Central memory CD8-positive, alpha-beta T cell (primary cell): Measurements from ENCODE around the gene ZCCHC8.
"Not testable (repeated sequence)": the region's sequence is repeated elsewhere in the genome, so short reads cannot be mapped to it uniquely, and the experiment has no call there.

Experiments
- ATAC-seq: fragments of 150-1000 bp; cut with Tn5 transposase; replicated peaks from 2 replicates; pipeline ENCODE4 v1.10.0; 2022; ENCODE audit warnings: mild to moderate bottlenecking, moderate FRiP score, moderate number of reproducible peaks; ENCODE audit not compliant: poor library complexity, severe bottlenecking; ENCODE audit errors: extremely low read depth
- DNase-seq, 2 donors: peaks; one replicate each; pipeline ENCODE4 v3.0.0; 2021; ENCODE audit warnings: low spot score in 2 of 2
- H3K27ac Mint-ChIP-seq: one replicate; pipeline ENCODE4 v1.8.0; 2022; ENCODE audit warnings: low read depth, mild to moderate bottlenecking, moderate library complexity, mixed read lengths
- H3K27me3 Mint-ChIP-seq: one replicate; pipeline ENCODE4 v1.8.0; 2022; ENCODE audit warnings: mixed read lengths
- H3K36me3 Mint-ChIP-seq: one replicate; pipeline ENCODE4 v1.8.0; 2022; ENCODE audit warnings: mild to moderate bottlenecking, moderate library complexity, mixed read lengths; ENCODE audit not compliant: insufficient read depth
- H3K4me1 Mint-ChIP-seq: one replicate; pipeline ENCODE4 v1.8.0; 2022; ENCODE audit warnings: mixed read lengths
- H3K4me3 Mint-ChIP-seq: one replicate; pipeline ENCODE4 v1.8.0; 2022; ENCODE audit warnings: mild to moderate bottlenecking, moderate library complexity, mixed read lengths
- H3K9me3 Mint-ChIP-seq: one replicate; pipeline ENCODE4 v1.8.0; 2022; ENCODE audit warnings: mixed read lengths

The ZCCHC8 gene

GRCh38 chr12:122459211-122459610 lies 41.5 kb downstream of the ZCCHC8 start:
- ATAC-seq (no peak), DNase-seq (no peak)
- H3K36me3 Mint-ChIP-seq = no peaks in the 10 kb centered on the region
- peaks cover 6% of the 10 kb centered on the region for H3K4me1 Mint-ChIP-seq
- no peaks in the 10 kb centered on the region for H3K27me3 Mint-ChIP-seq
- H3K4me3 Mint-ChIP-seq = no peak overlapping the region
- no peaks in the 10 kb centered on the region for H3K9me3 Mint-ChIP-seq
- no peak overlapping the region for H3K27ac Mint-ChIP-seq

- peak overlapping the region; percentile 38 for H3K27ac Mint-ChIP-seq
- H3K4me3 Mint-ChIP-seq = no peak overlapping the region
- no peaks in the 10 kb centered on the region for H3K27me3 Mint-ChIP-seq
- DNase-seq (no peak), ATAC-seq (no peak)
- peaks cover 14% of the 10 kb centered on the region for H3K4me1 Mint-ChIP-seq
- H3K36me3 Mint-ChIP-seq = peaks cover 2% of the 10 kb centered on the region
- no peaks in the 10 kb centered on the region for H3K9me3 Mint-ChIP-seq
Observed at GRCh38 chr12:122458105-122459035, 42.4 kb downstream of the ZCCHC8 start.

- Mint-ChIP-seq H3K27ac (peak overlapping the region; percentile 38), H3K4me3 (no peak overlapping the region), H3K4me1 (peaks cover 22% of the 10 kb centered on the region), H3K9me3 (no peaks in the 10 kb centered on the region), H3K27me3 (no peaks in the 10 kb centered on the region), H3K36me3 (peaks cover 6% of the 10 kb centered on the region)
- no peak for ATAC-seq
- DNase-seq = no peak
Observed at GRCh38 chr12:122457627-122458026, 43.1 kb downstream of the ZCCHC8 start.

GRCh38 chr12:122454739-122455138 lies 46.0 kb downstream of the ZCCHC8 start:
- Mint-ChIP-seq H3K27me3 (no peaks in the 10 kb centered on the region), H3K27ac (no peak overlapping the region)

GRCh38 chr12:122454250-122454721 lies 46.4 kb downstream of the ZCCHC8 start:
- peak overlapping the region; percentile 88 for H3K27ac Mint-ChIP-seq
- H3K9me3 Mint-ChIP-seq = no peaks in the 10 kb centered on the region
- H3K36me3 Mint-ChIP-seq = peaks cover 6% of the 10 kb centered on the region
- ATAC-seq = no peak
- no peak overlapping the region for H3K4me3 Mint-ChIP-seq
- peaks cover 29% of the 10 kb centered on the region for H3K4me1 Mint-ChIP-seq
- no peaks in the 10 kb centered on the region for H3K27me3 Mint-ChIP-seq
- no peak for DNase-seq

More at GRCh38 chr12:122454739-122455138, 46.0 kb downstream of the ZCCHC8 start:
- H3K9me3 Mint-ChIP-seq = no peaks in the 10 kb centered on the region
- H3K4me3 Mint-ChIP-seq = no peak overlapping the region
- DNase-seq (no peak), ATAC-seq (no peak)
- peaks cover 6% of the 10 kb centered on the region for H3K36me3 Mint-ChIP-seq
- peaks cover 29% of the 10 kb centered on the region for H3K4me1 Mint-ChIP-seq

GRCh38 chr12:122452701-122453285 lies 47.9 kb downstream of the ZCCHC8 start:
- no peak for ATAC-seq
- H3K4me3 Mint-ChIP-seq = peak overlapping the region; percentile 68
- peaks cover 6% of the 10 kb centered on the region for H3K36me3 Mint-ChIP-seq
- no peaks in the 10 kb centered on the region for H3K27me3 Mint-ChIP-seq
- H3K27ac Mint-ChIP-seq = peak overlapping the region; percentile 88
- DNase-seq = no peak
- H3K9me3 Mint-ChIP-seq = no peaks in the 10 kb centered on the region
- peaks cover 28% of the 10 kb centered on the region for H3K4me1 Mint-ChIP-seq

GRCh38 chr12:122449317-122449716 lies 51.4 kb downstream of the ZCCHC8 start:
- Mint-ChIP-seq H3K4me1 (peaks cover 24% of the 10 kb centered on the region), H3K9me3 (no peaks in the 10 kb centered on the region), H3K36me3 (peaks cover 6% of the 10 kb centered on the region), H3K27ac (no peak overlapping the region), H3K27me3 (no peaks in the 10 kb centered on the region), H3K4me3 (no peak overlapping the region)
- no peak for DNase-seq
- no peak for ATAC-seq

GRCh38 chr12:122447825-122448224 lies 52.9 kb downstream of the ZCCHC8 start:
- not testable (repeated sequence) for H3K27me3 Mint-ChIP-seq, H3K9me3 Mint-ChIP-seq, DNase-seq, H3K4me1 Mint-ChIP-seq, H3K4me3 Mint-ChIP-seq, ATAC-seq, H3K36me3 Mint-ChIP-seq, H3K27ac Mint-ChIP-seq

GRCh38 chr12:122446390-122446789 lies 54.3 kb downstream of the ZCCHC8 start:
- not testable (repeated sequence) for ATAC-seq, H3K4me3 Mint-ChIP-seq, H3K27me3 Mint-ChIP-seq, DNase-seq, H3K36me3 Mint-ChIP-seq, H3K9me3 Mint-ChIP-seq, H3K4me1 Mint-ChIP-seq, H3K27ac Mint-ChIP-seq

- ATAC-seq, H3K4me3 Mint-ChIP-seq, H3K27me3 Mint-ChIP-seq, H3K36me3 Mint-ChIP-seq, H3K9me3 Mint-ChIP-seq, H3K4me1 Mint-ChIP-seq, DNase-seq, H3K27ac Mint-ChIP-seq: not testable (repeated sequence)
Observed at GRCh38 chr12:122444071-122444470, 56.7 kb downstream of the ZCCHC8 start.

GRCh38 chr12:122438822-122439221 lies 61.9 kb downstream of the ZCCHC8 start:
- ATAC-seq, H3K9me3 Mint-ChIP-seq, H3K27ac Mint-ChIP-seq, H3K4me3 Mint-ChIP-seq, H3K27me3 Mint-ChIP-seq, H3K36me3 Mint-ChIP-seq, DNase-seq, H3K4me1 Mint-ChIP-seq: not testable (repeated sequence)

GRCh38 chr12:122437656-122438121 lies 63.0 kb downstream of the ZCCHC8 start:
- DNase-seq (no peak), ATAC-seq (no peak)
- Mint-ChIP-seq H3K4me3 (no peak overlapping the region), H3K9me3 (no peaks in the 10 kb centered on the region), H3K4me1 (no peaks in the 10 kb centered on the region), H3K27me3 (no peaks in the 10 kb centered on the region), H3K27ac (no peak overlapping the region), H3K36me3 (no peaks in the 10 kb centered on the region)

- Mint-ChIP-seq H3K27ac (no peak overlapping the region), H3K36me3 (no peaks in the 10 kb centered on the region), H3K4me3 (no peak overlapping the region), H3K9me3 (no peaks in the 10 kb centered on the region), H3K27me3 (no peaks in the 10 kb centered on the region), H3K4me1 (no peaks in the 10 kb centered on the region)
- no peak for ATAC-seq
- DNase-seq = no peak
Observed at GRCh38 chr12:122435186-122435585, 65.5 kb downstream of the ZCCHC8 start.
